Measurements from ENCODE around the gene CSTF1.

CSTF1 gene

DNA sequence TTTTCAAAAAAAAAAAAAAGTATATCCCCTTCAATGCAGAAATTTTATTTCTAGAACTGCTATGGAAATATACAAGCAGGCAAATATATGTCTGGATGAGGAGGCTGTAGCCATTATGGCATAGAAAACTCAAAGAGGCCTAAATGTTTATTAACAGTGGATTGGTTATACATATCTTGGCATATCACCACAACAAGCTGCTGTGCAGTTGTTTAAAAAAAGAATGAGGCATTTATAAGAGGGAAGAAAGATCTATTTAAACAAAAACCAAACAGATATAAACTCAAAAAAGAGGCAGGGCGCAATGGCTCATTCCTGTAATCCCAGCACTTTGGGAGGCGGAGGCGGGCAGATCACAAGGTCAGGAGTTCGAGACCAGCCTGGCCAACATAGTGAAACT is 45.8 kb downstream of the CSTF1 start:
- no peak overlapping the region for H3K4me3 ChIP-seq (ENCODE audit: low read length)
- TF ChIP-seq ZNF274 (IDR thresholded peaks at IDR 0.05; ENCODE audit: low read depth, low read length), result no peak

- no peak for TF ChIP-seq ZNF274 (IDR thresholded peaks at IDR 0.05; ENCODE audit: low read depth, low read length)
- H3K4me3 ChIP-seq (ENCODE audit: low read length), result no peak overlapping the region
Measured at GRCh38 chr20:56439771-56440291, 47.4 kb downstream of the CSTF1 start.

- no peak for TF ChIP-seq ZNF274 (IDR thresholded peaks at IDR 0.05; ENCODE audit: low read depth, low read length)
- no peak overlapping the region for H3K4me3 ChIP-seq (ENCODE audit: low read length)
Measured at GRCh38 chr20:56440346-56441007, 48.0 kb downstream of the CSTF1 start.

DNA sequence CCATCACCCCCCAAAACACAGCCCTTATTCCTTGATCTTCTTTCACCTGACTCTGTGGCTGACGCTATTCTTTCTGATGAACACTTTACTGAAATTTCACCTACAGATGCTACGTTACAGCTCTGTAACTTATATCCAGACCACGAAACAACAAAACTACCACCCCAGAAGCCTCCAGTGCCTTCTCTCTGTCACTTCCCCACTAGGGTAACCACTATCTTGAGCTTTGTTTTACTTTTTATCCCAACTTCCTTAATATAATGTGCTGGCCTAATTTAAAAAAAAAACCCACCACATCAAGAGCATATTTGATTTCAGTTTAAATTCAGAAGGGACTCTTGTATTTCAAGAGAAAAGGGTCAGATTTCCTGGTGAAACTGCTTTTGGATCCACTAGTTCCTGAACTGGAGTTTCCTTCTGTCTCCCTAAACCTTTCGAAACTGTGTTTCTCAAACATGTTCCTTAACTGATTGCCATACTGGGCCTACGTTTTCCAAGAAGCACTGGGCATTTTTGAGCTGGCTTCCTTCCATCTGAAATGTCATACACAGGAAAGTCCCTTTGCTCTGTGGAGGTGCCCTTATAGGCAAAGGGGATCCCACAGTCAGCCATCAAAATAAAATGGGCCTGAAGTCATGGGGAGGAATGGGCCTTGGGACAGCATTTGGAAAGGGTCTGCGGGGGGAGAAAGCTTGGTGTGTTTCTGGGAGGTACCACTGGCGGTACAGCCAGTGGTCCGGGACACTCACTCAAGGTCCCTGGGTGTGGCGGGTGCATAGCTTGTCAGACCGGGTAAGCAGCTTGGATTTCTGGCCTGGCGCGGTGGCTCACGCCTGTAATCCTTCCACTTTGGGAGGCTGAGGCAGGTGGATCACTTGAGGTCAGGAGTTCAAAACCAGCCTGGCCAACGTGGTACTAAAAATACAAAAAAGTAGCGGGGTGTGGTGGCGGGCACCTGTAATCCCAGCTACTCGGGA is 50.2 kb downstream of the CSTF1 start:
- no peak overlapping the region for H3K4me3 ChIP-seq (ENCODE audit: low read length)
- no peak for TF ChIP-seq ZNF274 (IDR thresholded peaks at IDR 0.05; ENCODE audit: low read depth, low read length)

GRCh38 chr20:56443654-56444540 is 51.5 kb downstream of the CSTF1 start:
- no peak overlapping the region for H3K4me3 ChIP-seq (ENCODE audit: low read length)
- no peak for TF ChIP-seq ZNF274 (IDR thresholded peaks at IDR 0.05; ENCODE audit: low read depth, low read length)

DNA sequence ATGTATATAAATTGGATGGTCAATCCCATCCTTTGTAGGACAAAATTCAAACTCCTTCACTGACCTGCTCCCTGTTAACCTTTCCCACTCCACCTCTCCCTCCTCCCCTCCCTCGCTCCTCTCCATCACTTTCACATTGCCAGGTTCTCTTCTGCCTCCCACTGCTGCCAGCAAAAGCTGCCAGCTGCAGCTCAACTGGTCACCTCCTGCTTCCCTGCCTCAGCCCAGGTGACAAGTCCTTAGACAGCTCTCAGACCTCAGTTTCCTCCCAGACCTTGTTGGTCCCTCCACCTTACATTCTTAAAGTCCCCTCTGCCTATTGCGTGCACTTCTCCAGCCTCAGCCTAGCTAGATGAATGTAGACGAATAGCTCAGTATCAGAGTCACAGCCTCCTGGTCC is 52.7 kb downstream of the CSTF1 start:
- H3K4me3 ChIP-seq (ENCODE audit: low read length), result no peak overlapping the region
- TF ChIP-seq ZNF274 (IDR thresholded peaks at IDR 0.05; ENCODE audit: low read depth, low read length), result no peak

- no peak for TF ChIP-seq ZNF274 (IDR thresholded peaks at IDR 0.05; ENCODE audit: low read depth, low read length)
- H3K4me3 ChIP-seq (ENCODE audit: low read length), result no peak overlapping the region
Measured at GRCh38 chr20:56445540-56445939, 53.1 kb downstream of the CSTF1 start.

- TF ChIP-seq ZNF274 (IDR thresholded peaks at IDR 0.05; ENCODE audit: low read depth, low read length), result no peak
- no peak overlapping the region for H3K4me3 ChIP-seq (ENCODE audit: low read length)
Measured at GRCh38 chr20:56447227-56447626, 54.8 kb downstream of the CSTF1 start.

- no peak overlapping the region for H3K4me3 ChIP-seq (ENCODE audit: low read length)
- TF ChIP-seq ZNF274 (IDR thresholded peaks at IDR 0.05; ENCODE audit: low read depth, low read length), result no peak
Measured at GRCh38 chr20:56449459-56449858, 57.0 kb downstream of the CSTF1 start.

DNA sequence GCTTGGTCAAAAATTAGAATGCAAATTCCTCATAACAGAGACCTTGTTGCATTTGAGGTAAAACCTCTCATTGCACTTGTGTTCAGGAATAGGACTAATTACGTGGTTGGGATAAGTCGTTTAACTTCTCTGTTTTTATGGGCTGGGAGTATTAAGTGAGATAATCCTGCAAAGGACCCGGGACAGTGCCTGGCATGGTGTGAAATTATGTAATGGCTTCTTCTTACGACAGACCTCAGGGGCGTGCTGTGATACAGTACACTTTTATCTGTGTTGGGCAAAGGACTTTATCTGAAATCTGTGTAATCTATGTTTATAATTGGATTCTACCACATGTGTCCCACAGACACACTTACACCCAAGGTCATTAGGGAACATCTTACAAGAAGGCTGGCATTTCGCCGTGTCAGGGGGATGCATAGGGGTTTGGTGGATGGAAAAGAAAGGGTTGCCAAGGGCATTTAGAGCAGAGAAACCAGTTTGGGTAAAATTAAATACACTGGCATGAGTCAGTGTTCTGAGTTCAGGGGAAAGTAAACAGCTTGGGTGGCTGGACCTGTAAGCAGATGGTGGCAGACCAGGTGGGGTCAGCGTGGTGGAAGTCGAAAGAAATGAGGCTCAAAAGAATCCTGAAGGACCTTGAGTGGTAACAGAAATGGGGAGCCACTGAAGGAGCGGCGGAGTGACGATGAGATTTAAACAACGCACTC is 58.8 kb downstream of the CSTF1 start:
- H3K4me3 ChIP-seq (ENCODE audit: low read length), result no peak overlapping the region
- no peak for TF ChIP-seq ZNF274 (IDR thresholded peaks at IDR 0.05; ENCODE audit: low read depth, low read length)

DNA sequence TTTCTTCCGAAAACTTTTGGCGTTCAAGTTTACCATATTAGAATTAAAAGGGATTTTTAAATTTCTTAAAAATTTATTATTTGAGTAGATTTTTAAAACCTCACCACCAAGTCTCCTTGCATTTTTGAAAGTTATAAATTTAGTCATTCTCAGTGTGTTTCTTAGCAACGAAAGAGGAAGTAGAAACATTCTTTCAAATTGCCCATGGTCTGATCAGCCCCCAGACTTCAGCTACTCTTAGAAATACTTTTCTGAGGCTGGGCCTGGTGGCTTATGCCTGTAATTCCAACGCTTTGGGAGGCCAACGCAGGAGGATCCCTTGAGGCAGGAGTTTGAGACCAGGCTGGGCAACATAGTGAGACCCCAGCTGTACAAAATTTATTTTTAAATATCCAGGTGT is 60.9 kb downstream of the CSTF1 start:
- H3K4me3 ChIP-seq (ENCODE audit: low read length), result peak overlapping the region; percentile 13; the same call in 1 of the 2 replicates
- TF ChIP-seq ZNF274 (IDR thresholded peaks at IDR 0.05; ENCODE audit: low read depth, low read length), result no peak

DNA sequence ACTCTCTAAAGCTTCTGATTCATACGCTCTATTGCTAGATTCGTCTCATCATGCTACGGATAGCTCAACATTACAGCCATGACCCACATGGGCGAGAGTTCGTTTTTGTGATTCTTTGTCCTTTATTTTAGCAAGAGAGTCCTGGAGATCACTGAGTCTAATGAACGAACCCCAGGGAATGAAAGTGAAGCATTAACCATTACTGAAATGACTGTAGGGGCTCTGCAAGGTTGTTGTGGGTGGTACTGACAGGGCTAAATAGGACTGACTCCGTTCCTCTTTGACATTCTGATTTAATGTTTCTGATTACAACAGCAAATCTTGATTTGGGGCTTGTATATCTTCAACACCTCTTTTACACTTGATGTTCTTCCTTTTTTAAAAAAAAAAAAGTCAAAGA is 62.3 kb downstream of the CSTF1 start:
- no peak for TF ChIP-seq ZNF274 (IDR thresholded peaks at IDR 0.05; ENCODE audit: low read depth, low read length)

More for the DNA sequence above, 62.3 kb downstream of the CSTF1 start:
- H3K4me3 ChIP-seq (ENCODE audit: low read length), result no peak overlapping the region
